Uterus (tissue), 2 donors: ENCODE data around the gene CEBPG.

Experiments
- POLR2A ChIP-seq, 2 donors: fragments of 450-650 bp; IDR thresholded peaks; one replicate each; pipeline ENCODE4 v1.6.1; 2016; ENCODE audit warnings: antibody characterized with exemption in 2 of 2, mild to moderate bottlenecking in 1 of 2, moderate library complexity in 1 of 2
- TF ChIP-seq, protein P1 (sequence below), 4 experiments: fragments of 200-600 bp in 2 of 4; fragments of 450-650 bp in 2 of 4; sonication (generic) in 2 of 4; IDR thresholded peaks; one replicate each; pipeline ENCODE4 v1.5.1; 2016 to 2019; ENCODE audit warnings: antibody characterized with exemption in 4 of 4, mild to moderate bottlenecking in 2 of 4, moderate library complexity in 1 of 4

DNA sequence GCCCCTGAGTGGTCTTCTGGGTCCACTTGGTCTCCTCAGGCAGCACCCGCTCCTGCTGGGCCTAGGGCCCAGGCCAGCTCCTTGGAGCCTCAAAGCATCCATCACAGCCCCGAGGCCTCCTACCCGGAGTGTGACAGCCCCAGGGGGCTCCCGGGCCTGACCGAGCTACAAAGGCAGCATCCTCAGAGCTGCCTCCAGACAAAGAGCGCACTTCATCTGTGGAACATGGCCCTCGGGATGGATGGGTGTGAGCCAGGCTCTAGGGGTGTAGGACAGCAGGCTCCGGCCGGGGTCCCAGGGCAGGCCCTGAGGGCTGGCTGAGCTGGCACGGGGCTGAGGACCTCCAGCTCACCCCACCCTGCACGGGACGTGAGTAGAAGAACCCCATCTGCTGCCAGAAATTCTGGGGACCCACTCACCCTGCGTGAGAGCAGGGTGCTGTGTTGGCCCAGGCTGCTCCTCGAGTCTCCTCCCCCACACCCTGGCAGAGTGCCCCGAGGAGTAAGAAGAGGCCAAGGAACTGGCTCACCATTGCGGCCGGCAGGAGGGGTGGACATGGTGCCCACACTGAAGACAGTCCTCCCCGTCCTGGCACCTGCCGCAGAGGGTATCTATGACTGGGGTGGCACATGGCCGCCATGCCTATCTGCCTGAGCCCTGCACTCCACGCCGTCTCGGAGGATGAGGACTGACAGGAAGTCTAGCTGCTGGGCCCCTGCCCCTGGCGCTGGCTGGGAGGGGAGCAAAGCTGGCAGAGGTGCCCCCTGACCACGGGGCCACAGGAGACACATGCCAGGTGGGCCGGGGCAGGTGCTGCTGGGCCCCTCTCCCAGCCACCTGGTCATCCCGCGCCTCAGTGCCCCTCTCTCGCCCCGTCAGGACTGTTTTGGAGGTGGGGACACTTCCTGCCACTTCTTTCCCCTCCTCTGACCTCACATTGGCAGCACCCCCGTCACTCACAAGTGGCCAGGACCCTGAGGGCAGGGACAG, 22.3 kb downstream of the CEBPG start:
- TF ChIP-seq POLR2A (IDR thresholded peaks at IDR 0.05) = no peak
- TF ChIP-seq, protein P1, sequence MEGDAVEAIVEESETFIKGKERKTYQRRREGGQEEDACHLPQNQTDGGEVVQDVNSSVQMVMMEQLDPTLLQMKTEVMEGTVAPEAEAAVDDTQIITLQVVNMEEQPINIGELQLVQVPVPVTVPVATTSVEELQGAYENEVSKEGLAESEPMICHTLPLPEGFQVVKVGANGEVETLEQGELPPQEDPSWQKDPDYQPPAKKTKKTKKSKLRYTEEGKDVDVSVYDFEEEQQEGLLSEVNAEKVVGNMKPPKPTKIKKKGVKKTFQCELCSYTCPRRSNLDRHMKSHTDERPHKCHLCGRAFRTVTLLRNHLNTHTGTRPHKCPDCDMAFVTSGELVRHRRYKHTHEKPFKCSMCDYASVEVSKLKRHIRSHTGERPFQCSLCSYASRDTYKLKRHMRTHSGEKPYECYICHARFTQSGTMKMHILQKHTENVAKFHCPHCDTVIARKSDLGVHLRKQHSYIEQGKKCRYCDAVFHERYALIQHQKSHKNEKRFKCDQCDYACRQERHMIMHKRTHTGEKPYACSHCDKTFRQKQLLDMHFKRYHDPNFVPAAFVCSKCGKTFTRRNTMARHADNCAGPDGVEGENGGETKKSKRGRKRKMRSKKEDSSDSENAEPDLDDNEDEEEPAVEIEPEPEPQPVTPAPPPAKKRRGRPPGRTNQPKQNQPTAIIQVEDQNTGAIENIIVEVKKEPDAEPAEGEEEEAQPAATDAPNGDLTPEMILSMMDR (IDR thresholded peaks at IDR 0.05) = no peak
